HepG2 (cell line): ENCODE measurements around the gene ZSWIM6. TPM values are rescaled to one million over a fixed set of nuclear protein-coding genes. Genes with fewer than 3 reads are reported as not detected.

Experiments
- ARID3A ChIP-seq: IDR thresholded peaks from 2 replicates; pipeline ENCODE4 v1.6.1; 2012; ENCODE audit warnings: low read depth, low read length, improper control_type of control experiment
- CENPT ChIP-seq: sonication (generic); formaldehyde crosslinking; IDR thresholded peaks from 2 replicates; pipeline ENCODE4 v1.8.0; 2022; ENCODE audit warnings: low read depth, mild to moderate bottlenecking, moderate library complexity, missing genetic modification reagents
- NFAT5 ChIP-seq: sonication (generic); formaldehyde crosslinking; IDR thresholded peaks from 2 replicates; pipeline ENCODE4 v1.4.0; 2020; ENCODE audit warnings: missing genetic modification reagents
- PLSCR1 ChIP-seq: sonication (generic); formaldehyde crosslinking; IDR thresholded peaks from 2 replicates; pipeline ENCODE4 v1.5.0; 2020; ENCODE audit warnings: missing genetic modification reagents, mild to moderate bottlenecking, borderline replicate concordance
- ZNF431 ChIP-seq: sonication (generic); formaldehyde crosslinking; IDR thresholded peaks from 2 replicates; pipeline ENCODE4 v1.9.0; 2022; ENCODE audit warnings: missing genetic modification reagents, low read depth, mild to moderate bottlenecking, borderline replicate concordance
- ZNF432 ChIP-seq: sonication (generic); formaldehyde crosslinking; IDR thresholded peaks from 2 replicates; pipeline ENCODE4 v1.5.0; 2020; ENCODE audit warnings: missing genetic modification reagents, mild to moderate bottlenecking, borderline replicate concordance
- ZNF674 ChIP-seq: sonication (generic); formaldehyde crosslinking; IDR thresholded peaks from 2 replicates; pipeline ENCODE4 v1.5.0; 2020; ENCODE audit warnings: low read depth, mild to moderate bottlenecking, missing genetic modification reagents
- ZNF704 ChIP-seq: sonication (generic); formaldehyde crosslinking; IDR thresholded peaks from 2 replicates; pipeline ENCODE4 v1.8.1; 2023; ENCODE audit warnings: mild to moderate bottlenecking, inconsistent platforms, moderate library complexity, missing genetic modification reagents, borderline replicate concordance
- polyA plus RNA-seq, 8 experiments: library from polyadenylated mRNA; depleted of rRNA in 3 of 8; stranded (reverse) in 7 of 8; unstranded in 1 of 8; fragments of >200 nt; fragmentation: Illumina TruSeq in 4 of 8; extraction: Trizol in 4 of 8; gene quantifications; 2 replicates each; pipeline versions ENCODE4 v1.2.1 to v1.2.3, GENCODE V29; 2011 to 2016; ENCODE audit warnings: low read depth in 4 of 8, missing spikeins in 1 of 8, mixed read lengths in 1 of 8; ENCODE audit not compliant: insufficient read depth in 1 of 8
- total RNA-seq, 5 experiments: library from RNA; depleted of rRNA; stranded (reverse); fragments of >200 nt; fragmentation: Illumina TruSeq; extraction: Trizol; gene quantifications; 2 replicates each; pipeline ENCODE4 v1.2.3, GENCODE V29; 2016; ENCODE audit warnings: low read depth in 1 of 5

Gene ZSWIM6
- total and polyA plus RNA-seq, 2 of the 13 experiments (the other 11 are each of a cell fraction or from before 2014, with no cell fraction given): 0.82 to 1.9 TPM

- no peak for TF ChIP-seq ZNF674
- no peak for TF ChIP-seq PLSCR1 (CRISPR knock-in tag)
- no peak for TF ChIP-seq ARID3A
- TF ChIP-seq CENPT: no peak
- no peak for TF ChIP-seq ZNF704 (CRISPR knock-in tag)
- no peak for TF ChIP-seq ZNF431 (CRISPR knock-in tag)
- no peak for TF ChIP-seq NFAT5 (CRISPR knock-in tag)
- no peak for TF ChIP-seq ZNF432 (CRISPR knock-in tag)
Measured at GRCh38 chr5:61468483-61468865, 136.4 kb downstream of the ZSWIM6 start (continued).
